DMS153 treated with DMSO at 0.1 percent for 48 hours (cell line): ENCODE results near the gene PPM1L.
"Not testable (repeated sequence)": the region's sequence is repeated elsewhere in the genome, so short reads cannot be mapped to it uniquely, and the experiment has no call there.

Experiments
- DNase-seq: peaks from one replicate; lab custom pipeline; 2025; ENCODE audit not compliant: unreplicated experiment; lab: John Stamatoyannopoulos, UW

The PPM1L gene

DNA sequence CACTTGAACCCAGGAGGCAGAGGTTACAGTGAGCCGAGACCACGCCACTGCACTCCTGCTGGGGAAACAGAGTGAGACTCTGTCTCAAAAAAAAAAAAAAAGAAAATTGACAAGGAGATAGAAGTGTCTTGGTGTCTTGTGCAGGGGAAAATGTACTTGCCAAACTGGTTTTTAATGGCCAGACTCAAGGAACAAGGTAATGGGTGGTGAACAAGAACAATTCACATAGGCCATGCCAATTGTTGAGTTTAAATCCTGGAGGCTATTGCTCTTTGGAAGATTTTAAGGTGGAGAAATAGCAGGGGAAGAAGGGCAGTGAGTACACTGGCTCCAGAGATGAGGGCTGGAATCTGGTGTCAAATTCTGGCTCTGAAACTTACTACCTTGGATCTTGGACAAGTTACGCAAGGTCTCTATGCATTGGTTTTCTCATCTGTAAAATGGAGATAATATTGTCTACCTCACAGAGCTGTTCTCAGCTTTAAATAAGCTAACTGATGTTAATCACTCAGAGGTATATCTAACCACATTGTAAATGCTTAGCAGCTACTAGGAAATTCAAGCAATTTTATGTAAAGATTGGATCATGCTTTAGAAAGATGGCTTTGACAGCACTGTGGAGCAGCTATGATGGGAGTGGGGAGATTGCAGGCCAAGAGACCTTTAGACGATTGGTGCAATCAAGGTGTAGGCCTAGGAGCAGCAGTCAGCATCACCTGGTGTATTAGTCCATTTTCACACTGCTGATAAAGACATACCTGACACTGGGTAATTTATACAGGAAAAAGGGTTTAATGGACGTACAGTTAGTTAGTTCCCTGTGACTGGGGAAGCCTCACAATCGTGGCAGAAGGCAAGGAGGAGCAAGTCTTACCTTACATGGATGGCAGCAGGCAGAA, 270.8 kb downstream of the PPM1L start:
- no peak for DNase-seq

DNA sequence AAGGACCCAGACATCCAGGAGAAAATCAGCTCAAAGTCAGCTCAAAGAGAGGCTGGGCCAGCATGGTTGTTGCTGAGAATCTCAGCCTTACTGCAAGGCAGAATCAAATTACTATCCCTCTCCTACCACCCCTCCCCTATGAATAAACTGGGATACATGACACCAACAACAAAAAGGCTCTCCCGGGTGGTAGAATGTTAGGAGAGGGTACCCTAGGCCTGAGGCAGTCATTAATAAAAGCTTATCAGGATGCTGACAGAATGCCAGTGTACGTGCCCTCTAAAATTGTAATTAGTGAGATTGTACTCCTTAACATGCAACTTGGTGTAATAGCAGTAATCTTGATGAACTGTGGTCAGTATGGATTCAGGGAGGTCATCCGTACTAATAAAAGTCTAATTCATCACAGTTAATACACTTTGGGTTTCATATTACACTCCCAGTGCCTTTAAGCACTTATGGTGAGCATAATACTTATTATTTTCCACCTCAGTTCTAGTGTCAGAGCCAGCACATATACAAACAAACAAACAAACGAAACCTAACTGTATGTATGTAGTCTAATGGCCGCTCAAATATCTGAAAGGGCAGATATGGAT, 272.6 kb downstream of the PPM1L start:
- DNase-seq: no peak

DNA sequence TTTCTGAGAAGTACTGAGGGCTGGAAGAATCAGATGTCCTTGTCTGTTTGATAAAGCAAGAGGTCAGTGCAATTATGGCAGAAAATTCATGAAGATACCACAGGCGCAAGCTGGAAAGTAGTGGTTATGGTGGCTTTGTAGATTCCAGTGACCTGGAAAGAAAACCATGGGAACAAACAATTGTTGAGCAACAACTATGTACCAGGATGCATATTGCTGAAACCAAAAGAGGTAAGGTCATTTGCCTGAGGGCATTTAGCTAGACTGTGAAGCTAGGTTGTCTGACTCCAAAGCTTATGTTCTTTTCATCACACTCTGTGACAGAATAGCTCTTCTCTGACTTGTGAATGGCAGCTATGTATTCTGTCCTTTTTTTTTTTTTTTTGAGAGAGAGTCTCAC, 275.1 kb downstream of the PPM1L start:
- DNase-seq: no peak

DNA sequence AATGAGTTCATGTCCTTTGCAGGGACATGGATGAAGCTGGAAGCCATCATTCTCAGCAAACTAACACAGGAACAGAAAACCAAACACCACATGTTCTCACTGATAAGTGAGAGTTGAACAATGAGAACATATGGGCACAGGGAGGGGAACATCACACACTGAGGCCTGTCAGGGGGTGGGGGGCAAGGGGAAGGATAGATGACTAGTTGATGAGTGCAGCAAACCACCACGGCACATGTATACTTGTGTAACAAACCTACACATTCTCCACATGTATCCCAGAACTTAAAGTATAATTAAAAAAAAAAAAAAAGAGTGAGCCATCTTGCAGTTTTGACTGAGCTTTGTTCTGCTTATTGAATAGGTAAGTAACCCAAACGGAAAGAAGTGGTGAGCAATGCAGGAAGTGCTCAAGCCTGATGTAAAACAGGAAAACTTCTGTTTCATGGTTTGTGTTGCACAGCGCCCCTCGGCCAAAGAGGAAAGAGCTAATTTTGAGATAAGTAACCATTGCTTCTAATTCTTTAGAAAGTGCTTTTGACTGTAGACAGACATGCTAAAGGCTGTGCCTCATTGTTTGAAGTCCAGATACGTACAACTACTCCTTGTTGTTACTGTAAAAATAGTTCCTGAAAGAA, 279.0 kb downstream of the PPM1L start:
- not testable (repeated sequence) for DNase-seq

DNA sequence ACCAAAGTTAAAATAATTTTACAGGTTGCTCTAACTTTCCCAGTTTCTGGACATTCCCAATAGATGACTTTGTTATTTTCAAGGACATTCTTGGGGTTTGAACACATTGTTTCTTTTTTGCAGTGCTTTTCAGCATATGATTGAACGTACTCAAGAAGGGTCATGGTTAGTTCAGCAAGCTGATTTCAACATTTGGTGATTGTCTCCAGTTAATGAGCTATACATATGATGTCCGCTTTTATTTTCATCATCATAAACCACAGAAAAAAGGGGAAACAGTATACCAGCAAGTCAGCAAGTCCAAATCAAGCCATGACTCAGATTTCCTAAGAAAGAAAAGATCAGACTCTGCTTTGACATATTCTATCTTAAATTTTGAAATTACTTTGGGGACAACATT, 279.7 kb downstream of the PPM1L start:
- DNase-seq: no peak

DNA sequence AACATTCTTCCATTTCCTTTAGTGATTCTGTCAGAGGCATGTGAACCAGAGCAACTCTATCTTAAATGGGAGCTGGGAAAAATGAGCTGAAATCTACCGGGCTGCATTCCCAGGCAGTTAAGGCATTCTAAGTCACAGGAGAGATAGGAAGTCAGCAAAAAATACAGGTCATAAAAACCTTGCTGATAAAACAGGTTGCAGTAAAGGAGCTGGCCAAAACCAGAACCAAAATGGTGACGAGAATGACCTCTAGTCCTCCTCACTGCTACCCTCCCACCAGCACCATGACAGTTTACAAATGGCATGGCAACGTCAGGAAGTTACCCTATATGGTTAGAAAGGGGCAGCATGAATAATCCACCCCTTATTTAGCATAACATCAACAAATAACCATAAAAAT, 282.7 kb downstream of the PPM1L start:
- DNase-seq: no peak

DNA sequence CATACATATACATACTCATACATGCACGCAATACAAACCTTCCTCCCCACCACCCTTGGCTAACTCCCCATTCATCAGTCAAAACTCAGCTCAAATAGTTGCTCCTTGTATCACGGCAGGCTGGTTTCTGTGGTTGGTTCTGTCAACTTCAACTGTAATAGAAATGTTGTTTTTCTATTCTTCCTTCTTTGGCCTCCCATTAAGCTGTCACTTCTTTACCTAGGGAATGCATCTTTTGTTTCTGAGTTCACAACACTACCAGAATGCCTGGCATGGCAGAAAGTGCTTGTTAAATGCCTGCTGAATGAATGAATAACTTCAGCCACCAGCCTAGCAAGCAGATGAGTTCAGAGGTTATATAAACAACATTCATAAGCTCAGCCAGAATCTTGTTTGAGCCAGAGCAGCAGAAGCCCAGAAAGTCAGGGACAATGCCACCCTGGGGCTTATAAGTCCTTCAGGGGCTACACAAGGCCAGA, 286.0 kb downstream of the PPM1L start:
- DNase-seq: no peak

DNA sequence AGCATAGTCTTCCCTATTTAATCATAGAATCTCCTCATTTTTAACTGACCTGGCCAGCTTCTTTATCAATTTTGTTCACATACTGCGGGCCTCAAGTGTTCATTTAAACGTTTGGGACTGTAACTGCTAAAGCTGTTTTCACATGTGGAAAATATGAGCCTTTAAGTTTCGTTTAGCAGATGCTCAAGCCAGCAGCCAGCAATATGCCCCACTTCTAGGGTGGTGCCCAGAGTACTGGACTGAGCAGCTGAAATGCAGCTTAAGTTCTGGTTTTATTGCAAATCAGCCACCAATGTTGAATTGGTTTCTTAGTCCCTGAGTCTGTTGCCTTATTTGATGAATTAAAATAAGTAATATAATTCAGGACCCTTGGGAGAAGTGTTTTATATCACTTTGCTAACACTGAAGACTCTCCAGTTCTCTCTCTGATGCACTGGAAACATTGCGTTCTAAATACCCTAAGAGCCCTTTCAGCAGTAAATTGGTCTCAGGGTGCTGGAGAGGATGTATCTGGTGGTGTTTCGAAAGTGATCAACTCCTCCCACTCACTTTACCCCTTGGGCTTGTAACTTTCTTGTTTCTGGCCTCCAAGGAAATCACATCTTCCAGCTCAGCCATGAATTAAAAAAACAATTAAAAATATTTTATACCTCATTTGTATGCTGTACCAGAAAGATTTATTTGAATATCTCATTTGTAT, 287.5 kb downstream of the PPM1L start:
- DNase-seq: no peak

DNA sequence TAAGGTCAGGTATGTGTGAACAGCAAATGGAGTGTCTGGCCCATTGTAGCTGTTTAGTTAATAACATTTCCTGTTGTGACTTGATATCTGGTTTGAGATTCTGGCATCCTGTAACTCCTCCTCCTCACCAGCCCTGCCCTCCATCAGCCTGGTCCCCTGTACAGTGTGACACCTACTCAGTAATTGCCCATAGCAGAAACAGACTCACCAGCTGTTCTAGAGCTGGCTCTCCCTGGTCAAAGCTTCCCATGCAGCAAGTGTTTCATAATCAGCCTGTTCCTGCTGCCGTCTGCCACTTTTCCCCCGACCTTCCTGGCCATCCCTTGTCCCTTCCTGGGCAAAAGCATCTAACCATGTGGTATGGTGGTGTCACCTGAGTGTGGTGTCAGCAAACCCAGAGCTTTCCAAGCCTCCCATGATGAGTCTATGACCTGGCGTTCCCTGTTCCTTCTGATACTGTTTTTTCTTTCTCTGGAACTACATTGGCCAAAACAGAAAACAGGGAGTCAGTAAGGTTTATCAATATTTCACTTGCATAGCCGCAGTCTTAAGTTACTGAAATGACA, 293.7 kb downstream of the PPM1L start:
- DNase-seq: no peak

DNA sequence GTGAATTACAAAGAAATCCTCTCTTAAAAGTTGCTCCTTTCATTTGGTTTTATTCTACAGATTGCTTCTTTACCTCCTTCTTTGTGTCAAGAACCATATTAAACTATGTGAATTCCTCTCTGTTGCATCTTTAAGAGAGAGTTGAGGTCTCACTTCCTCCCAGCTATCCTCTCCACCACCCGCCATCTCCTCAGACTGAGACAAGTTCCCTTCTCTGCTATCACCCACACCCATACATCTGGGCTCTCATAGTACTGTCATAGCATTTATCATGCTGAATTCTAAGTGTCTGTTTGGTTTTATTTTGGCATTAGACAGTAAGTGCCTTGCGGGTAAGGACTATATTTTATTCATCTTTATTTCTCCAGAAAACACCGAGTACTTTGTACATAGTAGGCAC, 294.9 kb downstream of the PPM1L start:
- no peak for DNase-seq

DNA sequence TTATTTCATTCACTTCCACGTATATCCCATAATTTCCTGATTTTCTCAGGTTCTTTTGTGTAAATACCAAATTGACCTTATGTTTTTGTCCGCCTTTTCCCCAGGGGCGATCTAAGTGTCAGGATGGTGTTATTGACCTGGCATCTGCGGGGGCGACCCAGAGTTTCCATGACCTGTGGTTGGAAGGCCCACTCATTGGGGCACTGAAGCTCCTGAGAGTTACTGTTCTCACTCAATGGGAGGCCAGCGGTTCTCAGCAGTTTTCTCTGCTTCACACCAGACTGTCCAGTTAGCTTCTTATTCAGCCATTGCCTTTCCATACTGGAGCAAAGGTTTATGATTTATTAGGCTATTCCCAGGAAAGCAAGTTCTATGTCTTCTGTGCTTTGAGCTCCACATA, 295.8 kb downstream of the PPM1L start:
- no peak for DNase-seq

DNA sequence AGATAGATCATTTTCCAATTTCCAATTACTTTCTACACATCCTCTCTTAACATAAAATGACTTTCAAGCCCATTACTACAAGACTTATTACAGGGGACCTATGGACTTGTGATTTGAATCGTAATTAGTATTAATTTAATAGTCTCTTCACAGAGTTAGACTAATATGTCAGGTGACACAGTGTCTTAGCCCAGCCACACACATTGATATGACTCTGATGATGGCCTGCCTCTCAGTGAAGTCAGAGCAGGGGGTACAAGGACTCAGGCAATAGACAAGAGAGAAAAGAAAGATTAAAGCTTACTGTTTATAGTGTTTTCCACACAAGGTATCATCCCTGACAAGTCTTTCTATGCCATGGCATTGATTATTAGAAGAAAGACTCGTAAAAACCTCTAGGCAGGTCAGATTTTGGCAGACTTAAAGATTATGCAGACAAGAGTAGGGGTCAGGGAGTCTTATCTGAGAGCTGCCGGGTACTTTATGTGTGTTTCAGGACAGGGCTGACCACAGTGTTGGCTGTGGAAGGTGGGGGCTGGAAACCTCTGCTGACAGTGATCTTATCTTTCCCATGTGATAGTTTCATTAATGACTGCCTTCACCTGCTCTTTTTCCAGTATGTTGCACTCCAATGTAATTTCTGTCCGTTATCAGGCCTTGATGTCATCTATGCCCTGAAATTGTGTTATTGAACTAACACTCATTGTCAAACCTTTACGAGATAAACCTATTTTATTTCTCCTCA, 299.0 kb downstream of the PPM1L start:
- DNase-seq: no peak

DNA sequence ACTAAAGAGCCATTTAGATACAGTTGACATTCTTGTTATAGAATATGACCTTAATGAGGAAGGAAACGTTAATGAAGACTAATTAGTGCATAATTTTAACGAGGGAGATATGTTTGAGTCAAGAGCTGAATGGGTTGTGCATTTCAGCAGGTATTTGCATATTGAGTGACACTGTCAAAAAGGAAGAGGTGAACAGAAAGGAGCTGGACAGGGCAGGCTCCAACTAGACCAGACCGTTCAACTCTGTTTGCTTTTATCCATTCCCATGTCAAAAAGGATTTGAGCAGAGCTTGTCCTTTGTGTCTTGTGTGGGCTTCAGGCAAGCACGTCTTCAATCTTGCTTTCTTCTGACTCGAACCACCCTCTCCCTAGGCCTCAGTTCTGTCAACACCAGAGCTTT, 308.4 kb downstream of the PPM1L start:
- no peak for DNase-seq

DNA sequence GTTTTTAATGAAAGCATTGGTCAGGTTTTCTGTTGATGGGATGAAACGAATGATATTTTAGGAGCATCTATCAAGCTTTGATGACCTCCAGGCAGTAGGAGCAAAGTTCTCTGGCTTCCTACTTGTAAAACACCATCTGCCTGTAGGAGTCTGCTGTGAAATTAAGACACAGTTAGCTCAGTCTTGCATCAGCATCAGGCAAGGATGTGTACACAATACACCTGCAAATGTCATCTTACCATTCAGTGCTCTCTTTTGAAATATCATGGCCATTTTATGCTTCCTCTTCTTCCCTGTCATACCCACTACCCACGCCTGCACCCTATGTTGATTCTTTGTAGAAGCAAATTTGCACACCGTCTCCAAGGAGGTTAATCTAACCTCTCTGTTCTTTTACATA, 310.9 kb downstream of the PPM1L start:
- no peak for DNase-seq

DNA sequence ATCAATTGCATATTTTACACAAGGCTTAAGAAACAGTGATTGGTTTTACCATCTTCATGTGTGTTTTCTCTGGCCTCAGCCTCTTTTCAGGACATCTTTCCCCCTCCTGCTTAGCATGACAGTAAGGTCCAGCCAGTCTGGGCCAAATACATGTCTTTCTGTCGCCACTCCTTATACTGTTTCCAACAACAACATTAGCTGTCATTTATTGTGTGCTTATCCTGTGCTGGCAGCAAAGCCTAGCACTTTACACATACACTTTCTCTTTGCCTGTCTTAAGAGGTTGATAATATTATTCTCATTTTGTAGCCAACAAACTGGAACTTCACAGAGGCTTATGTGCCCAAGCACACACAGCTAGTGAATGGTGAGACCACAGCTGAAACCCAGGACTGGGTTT, 311.3 kb downstream of the PPM1L start:
- DNase-seq: no peak

DNA sequence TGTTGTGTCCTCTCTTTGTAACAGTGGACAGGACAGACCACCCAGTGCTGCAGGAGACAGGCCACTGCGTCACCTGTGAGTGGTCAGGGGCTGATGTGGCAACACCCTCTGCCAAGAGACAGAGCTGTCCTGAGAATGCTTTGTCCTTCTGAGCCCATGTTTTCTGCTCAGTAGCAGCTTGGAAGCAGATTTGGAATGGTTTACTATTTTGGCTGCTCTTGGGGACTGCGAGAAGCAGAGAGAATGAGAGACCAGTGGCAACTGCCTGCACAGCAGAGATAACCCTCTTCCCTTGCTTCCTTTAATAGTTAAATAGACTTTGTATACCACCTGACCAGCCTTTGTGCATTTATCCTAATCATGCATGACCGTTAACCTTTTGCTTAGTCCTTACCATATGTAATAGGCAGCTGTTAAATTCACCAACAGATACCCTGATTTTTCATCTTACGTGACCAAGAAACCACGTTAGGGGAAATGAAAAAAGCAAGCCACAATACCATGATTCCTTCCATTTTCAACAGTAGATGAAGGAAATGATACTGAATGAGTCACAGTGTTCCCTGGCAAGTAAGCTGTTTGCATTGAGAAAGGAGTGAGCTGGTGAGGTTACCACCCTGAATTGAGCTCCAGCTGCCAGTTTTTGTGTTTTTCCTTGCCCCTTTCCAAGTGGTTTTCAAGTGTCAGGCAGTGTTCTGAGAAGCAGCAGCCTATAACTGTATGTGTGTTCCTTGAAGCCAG, 313.6 kb downstream of the PPM1L start:
- DNase-seq: no peak

DNA sequence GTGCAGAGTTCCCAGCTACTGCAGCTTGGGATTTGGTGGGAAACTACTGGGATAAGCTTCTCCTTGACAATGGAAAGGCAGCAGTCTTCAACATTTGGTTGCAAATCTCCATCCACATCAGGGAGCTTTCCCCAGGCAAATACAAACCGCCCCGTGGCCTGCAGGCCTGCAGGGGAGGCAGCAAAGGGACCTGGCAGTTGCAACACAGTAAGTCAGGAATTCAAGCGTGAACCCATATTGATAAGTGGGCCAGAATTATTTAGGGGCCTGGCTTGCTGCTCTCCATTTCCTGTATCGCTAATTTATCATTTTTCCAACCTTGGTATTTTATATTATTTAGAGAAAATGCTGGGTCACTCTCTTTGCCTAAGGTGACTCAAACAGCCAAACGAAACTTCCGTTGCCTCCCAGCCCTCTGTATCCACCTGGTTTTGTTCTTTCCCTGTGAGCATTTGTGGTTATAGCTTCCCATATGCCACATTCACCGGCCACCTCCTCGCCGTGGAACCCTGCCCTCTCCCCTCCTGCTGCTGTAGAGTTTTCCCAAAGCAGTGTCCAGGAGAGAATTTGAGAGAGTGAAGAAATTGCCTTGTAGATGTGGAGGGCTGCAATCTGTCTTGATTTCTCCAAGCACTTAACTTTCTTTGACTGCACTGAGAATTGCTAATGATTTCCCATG, 314.4 kb downstream of the PPM1L start:
- no peak for DNase-seq

DNA sequence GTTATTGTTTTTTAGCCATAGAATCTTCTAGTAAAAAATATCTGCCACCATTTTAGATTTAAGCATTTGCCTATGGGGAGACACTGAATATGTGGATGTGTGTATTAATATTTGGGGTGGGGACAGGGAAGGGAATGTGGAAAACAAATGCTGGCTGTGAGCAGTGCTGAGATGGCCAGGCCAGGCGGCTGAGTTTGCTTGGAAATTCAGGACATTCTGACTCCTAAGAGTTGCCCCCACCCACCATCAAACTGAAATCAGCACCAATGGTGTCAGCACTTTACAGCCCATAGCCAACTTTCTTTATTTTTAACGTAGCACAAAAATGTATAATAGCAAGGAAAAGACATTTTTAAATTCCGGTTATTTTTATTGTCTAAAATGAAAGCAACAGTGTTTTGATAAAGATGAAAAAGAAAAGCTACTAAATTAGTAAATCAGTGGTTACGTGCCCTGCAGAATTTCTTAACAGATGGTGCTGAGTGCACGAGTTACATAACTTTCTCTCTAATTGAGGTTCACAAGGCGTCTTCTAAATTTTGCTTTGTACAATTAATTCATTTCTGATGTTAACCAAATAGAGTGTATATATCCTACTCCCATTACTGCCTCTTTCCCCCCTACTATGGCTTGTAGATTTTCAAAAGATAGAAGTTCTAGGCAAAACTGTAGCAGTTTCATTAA, 315.1 kb downstream of the PPM1L start:
- no peak for DNase-seq

DNA sequence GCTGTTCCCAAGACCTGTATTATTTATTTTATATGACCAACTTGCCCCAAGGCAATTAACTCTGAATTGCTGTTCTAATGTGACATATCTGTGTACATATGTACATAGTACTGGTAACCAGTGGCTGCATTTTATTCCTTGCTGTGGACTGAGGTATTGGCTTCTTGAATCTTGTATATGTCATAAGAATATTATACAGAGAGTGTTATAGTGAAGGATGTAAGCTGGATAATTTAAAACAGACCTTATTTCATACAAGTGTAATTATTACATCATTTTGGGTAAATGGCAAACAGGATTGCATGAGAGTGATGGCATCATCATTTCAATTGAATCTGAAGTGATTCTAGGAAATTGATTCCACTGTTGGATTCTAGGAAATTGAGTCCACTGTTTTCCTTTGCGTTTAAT, 316.2 kb downstream of the PPM1L start:
- no peak for DNase-seq
